NCI-H748 (cell line): ENCODE data around the gene HACD1.

ENCODE experiments used
- DNase-seq: peaks from one replicate; lab custom pipeline; 2025; ENCODE audit not compliant: unreplicated experiment; lab: John Stamatoyannopoulos, UW

HACD1 gene

GRCh38 chr10:17617031-17617911, at the start of gene HACD1:
Gene HACD1, minus strand, starts transcription at chr10:17617374. Its CDS starts 35 bp downstream, at chr10:17617339.
- DNase-seq = peak; percentile 77

- DNase-seq = no peak
Measured at GRCh38 chr10:17665747-17666146, 48.6 kb upstream of the HACD1 start.

- DNase-seq = no peak
Measured at GRCh38 chr10:17663450-17663849, 46.3 kb upstream of the HACD1 start.

- DNase-seq = no peak
Measured at GRCh38 chr10:17662193-17663138, 45.3 kb upstream of the HACD1 start.

GRCh38 chr10:17661510-17661909, 44.3 kb upstream of the HACD1 start:
- DNase-seq = no peak

- no peak for DNase-seq
Measured at GRCh38 chr10:17660921-17661320, 43.7 kb upstream of the HACD1 start.

- no peak for DNase-seq
Measured at GRCh38 chr10:17659365-17659764, 42.2 kb upstream of the HACD1 start.

GRCh38 chr10:17657103-17657500, 39.9 kb upstream of the HACD1 start:
- DNase-seq = no peak

- DNase-seq = no peak
Measured at GRCh38 chr10:17655567-17656146, 38.5 kb upstream of the HACD1 start.

- DNase-seq = no peak
Measured at GRCh38 chr10:17655009-17655408, 37.8 kb upstream of the HACD1 start.

- DNase-seq = no peak
Measured at GRCh38 chr10:17652585-17652984, 35.4 kb upstream of the HACD1 start.

GRCh38 chr10:17651896-17652295, 34.7 kb upstream of the HACD1 start:
- DNase-seq = no peak

GRCh38 chr10:17650416-17650815, 33.2 kb upstream of the HACD1 start:
- DNase-seq = no peak

GRCh38 chr10:17649836-17650235, 32.7 kb upstream of the HACD1 start:
- DNase-seq = no peak

- no peak for DNase-seq
Measured at GRCh38 chr10:17649052-17649451, 31.9 kb upstream of the HACD1 start.

- DNase-seq = no peak
Measured at GRCh38 chr10:17648243-17649035, 31.3 kb upstream of the HACD1 start.

GRCh38 chr10:17647326-17647725, 30.2 kb upstream of the HACD1 start:
- DNase-seq = no peak

- no peak for DNase-seq
Measured at GRCh38 chr10:17645621-17646345, 28.6 kb upstream of the HACD1 start.

- peak; percentile 47 for DNase-seq
Measured at GRCh38 chr10:17644485-17644943, 27.3 kb upstream of the HACD1 start.
